ENCODE measurements around the gene CNOT1. TPM values are rescaled to one million over a fixed set of nuclear protein-coding genes. Genes with fewer than 3 reads are reported as not detected.

Gene CNOT1
- total and polyA plus RNA-seq, 10 of the 15 experiments (the other 5 are each of a cell fraction or from before 2014, with no cell fraction given) = 101 to 246 (median 175) TPM

DNA sequence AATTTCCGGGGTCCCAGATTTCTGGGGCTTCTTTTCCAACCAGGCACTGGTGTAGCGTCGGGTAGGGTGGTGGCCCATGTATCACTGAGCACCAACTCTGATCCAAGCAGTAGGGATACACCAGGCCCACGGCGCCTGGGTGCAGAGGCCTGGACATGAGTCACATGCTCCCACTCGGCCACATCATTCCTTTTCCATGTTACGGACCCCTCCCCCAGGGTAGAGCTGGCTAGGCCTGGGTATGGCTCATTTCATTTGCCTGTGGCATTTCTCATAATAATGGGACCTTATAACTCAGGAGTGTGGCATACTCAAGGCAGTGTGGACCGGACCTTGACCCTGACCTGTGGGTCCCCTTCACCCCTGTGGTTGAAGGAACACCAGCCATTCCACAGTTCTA is 147.7 kb downstream of the CNOT1 start (continued):
- TF ChIP-seq, protein P1, sequence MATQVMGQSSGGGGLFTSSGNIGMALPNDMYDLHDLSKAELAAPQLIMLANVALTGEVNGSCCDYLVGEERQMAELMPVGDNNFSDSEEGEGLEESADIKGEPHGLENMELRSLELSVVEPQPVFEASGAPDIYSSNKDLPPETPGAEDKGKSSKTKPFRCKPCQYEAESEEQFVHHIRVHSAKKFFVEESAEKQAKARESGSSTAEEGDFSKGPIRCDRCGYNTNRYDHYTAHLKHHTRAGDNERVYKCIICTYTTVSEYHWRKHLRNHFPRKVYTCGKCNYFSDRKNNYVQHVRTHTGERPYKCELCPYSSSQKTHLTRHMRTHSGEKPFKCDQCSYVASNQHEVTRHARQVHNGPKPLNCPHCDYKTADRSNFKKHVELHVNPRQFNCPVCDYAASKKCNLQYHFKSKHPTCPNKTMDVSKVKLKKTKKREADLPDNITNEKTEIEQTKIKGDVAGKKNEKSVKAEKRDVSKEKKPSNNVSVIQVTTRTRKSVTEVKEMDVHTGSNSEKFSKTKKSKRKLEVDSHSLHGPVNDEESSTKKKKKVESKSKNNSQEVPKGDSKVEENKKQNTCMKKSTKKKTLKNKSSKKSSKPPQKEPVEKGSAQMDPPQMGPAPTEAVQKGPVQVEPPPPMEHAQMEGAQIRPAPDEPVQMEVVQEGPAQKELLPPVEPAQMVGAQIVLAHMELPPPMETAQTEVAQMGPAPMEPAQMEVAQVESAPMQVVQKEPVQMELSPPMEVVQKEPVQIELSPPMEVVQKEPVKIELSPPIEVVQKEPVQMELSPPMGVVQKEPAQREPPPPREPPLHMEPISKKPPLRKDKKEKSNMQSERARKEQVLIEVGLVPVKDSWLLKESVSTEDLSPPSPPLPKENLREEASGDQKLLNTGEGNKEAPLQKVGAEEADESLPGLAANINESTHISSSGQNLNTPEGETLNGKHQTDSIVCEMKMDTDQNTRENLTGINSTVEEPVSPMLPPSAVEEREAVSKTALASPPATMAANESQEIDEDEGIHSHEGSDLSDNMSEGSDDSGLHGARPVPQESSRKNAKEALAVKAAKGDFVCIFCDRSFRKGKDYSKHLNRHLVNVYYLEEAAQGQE (IDR thresholded peaks at IDR 0.05; ENCODE audit: low read depth, low read length) = no peak

- POLR2A ChIA-PET = no interaction called here
- SMC1A ChIA-PET (ENCODE audit: uncharacterized antibody, unreplicated experiment) = no interaction called here
- no peak overlapping the region for H3K4me3 ChIP-seq
- no peak for DNase-seq (ENCODE audit: low read depth, low spot score)
- no peaks in the 10 kb centered on the region for H3K9me3 ChIP-seq (replicated peaks; ENCODE audit: control insufficient read depth, insufficient read depth, low read length)
- ATAC-seq = no peak
- H3K79me2 ChIP-seq (ENCODE audit: control insufficient read depth, insufficient read depth, low read length) = no peaks in the 10 kb centered on the region
- 75% methylated on average over 11 of the region's 11 CpGs for WGBS (ENCODE audit: insufficient coverage, insufficient replicate concordance, low lambda C conversion rate, missing lambda C conversion rate)
- H3K4me2 ChIP-seq (ENCODE audit: control insufficient read depth, insufficient read depth) = no peak overlapping the region
- peaks cover 0 to 4% of the 10 kb centered on the region in 2 experiments; a peak in 1 of 4 replicates for H3K27me3 ChIP-seq (replicated peaks in 1 of 2; ENCODE audit: control insufficient read depth in 2 of 2, insufficient read depth in 2 of 2, low read length in 1 of 2)
- RAD21 ChIA-PET (ENCODE audit: unreplicated experiment) = no interaction called here
- H3K27ac ChIP-seq (ENCODE audit: control insufficient read depth, insufficient read depth) = no peak overlapping the region
- no peaks in the 10 kb centered on the region for H3K4me1 ChIP-seq (ENCODE audit: control insufficient read depth, insufficient read depth, low read length)
- intact Hi-C loops (cut with micrococcal nuclease; ENCODE audit: unreplicated experiment) (no loop called here), in situ Hi-C loops (cut with MboI) (no loop called here)
- H2AFZ ChIP-seq (ENCODE audit: control insufficient read depth, low read depth, low read length) = no peak overlapping the region
- CTCF ChIA-PET = interaction anchor here (0.6 to 12.5 kb wide), 2 partner anchors 145 to 380 kb away, joined by 4 to 209 read pairs; no protein-coding TSS in a partner anchor
- no peak for TF ChIP-seq SPI1 (IDR thresholded peaks at IDR 0.05; ENCODE audit: borderline replicate concordance, insufficient read depth, low read depth, low read length)
- TF ChIP-seq, protein P2, sequence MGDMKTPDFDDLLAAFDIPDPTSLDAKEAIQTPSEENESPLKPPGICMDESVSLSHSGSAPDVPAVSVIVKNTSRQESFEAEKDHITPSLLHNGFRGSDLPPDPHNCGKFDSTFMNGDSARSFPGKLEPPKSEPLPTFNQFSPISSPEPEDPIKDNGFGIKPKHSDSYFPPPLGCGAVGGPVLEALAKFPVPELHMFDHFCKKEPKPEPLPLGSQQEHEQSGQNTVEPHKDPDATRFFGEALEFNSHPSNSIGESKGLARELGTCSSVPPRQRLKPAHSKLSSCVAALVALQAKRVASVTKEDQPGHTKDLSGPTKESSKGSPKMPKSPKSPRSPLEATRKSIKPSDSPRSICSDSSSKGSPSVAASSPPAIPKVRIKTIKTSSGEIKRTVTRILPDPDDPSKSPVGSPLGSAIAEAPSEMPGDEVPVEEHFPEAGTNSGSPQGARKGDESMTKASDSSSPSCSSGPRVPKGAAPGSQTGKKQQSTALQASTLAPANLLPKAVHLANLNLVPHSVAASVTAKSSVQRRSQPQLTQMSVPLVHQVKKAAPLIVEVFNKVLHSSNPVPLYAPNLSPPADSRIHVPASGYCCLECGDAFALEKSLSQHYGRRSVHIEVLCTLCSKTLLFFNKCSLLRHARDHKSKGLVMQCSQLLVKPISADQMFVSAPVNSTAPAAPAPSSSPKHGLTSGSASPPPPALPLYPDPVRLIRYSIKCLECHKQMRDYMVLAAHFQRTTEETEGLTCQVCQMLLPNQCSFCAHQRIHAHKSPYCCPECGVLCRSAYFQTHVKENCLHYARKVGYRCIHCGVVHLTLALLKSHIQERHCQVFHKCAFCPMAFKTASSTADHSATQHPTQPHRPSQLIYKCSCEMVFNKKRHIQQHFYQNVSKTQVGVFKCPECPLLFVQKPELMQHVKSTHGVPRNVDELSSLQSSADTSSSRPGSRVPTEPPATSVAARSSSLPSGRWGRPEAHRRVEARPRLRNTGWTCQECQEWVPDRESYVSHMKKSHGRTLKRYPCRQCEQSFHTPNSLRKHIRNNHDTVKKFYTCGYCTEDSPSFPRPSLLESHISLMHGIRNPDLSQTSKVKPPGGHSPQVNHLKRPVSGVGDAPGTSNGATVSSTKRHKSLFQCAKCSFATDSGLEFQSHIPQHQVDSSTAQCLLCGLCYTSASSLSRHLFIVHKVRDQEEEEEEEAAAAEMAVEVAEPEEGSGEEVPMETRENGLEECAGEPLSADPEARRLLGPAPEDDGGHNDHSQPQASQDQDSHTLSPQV (IDR thresholded peaks at IDR 0.05) = no peak
- no peak for TF ChIP-seq NFYA (IDR thresholded peaks at IDR 0.05; ENCODE audit: borderline replicate concordance, low read depth, low read length)
- TF ChIP-seq ZNF384 (IDR thresholded peaks at IDR 0.05; ENCODE audit: borderline replicate concordance, low read depth, low read length) = no peak
- no peak for TF ChIP-seq ZZZ3 (IDR thresholded peaks at IDR 0.05; ENCODE audit: control insufficient read depth, insufficient read length, low read depth)
- TF ChIP-seq MEF2A (IDR thresholded peaks at IDR 0.05; ENCODE audit: insufficient read depth, low read depth, low read length) = no peak
- TF ChIP-seq ZNF207 (IDR thresholded peaks at IDR 0.05; ENCODE audit: borderline replicate concordance) = no peak
- no peak for FAIRE-seq
- no TSS peak for BruUV-seq (replicated peaks)
- no peaks in the 10 kb centered on the region for H3K36me3 ChIP-seq (ENCODE audit: control insufficient read depth in 2 of 2, insufficient read depth in 2 of 2, low read length in 1 of 2)
- H3K9ac ChIP-seq (ENCODE audit: control insufficient read depth, insufficient read depth, low read length) = no peak overlapping the region
- H4K20me1 ChIP-seq (ENCODE audit: control insufficient read depth, insufficient read depth) = no peaks in the 10 kb centered on the region
Observed at GRCh38 chr16:58481226-58481869, 148.3 kb downstream of the CNOT1 start.
